ENCODE data around the gene SMIM20.

SMIM20 gene

DNA sequence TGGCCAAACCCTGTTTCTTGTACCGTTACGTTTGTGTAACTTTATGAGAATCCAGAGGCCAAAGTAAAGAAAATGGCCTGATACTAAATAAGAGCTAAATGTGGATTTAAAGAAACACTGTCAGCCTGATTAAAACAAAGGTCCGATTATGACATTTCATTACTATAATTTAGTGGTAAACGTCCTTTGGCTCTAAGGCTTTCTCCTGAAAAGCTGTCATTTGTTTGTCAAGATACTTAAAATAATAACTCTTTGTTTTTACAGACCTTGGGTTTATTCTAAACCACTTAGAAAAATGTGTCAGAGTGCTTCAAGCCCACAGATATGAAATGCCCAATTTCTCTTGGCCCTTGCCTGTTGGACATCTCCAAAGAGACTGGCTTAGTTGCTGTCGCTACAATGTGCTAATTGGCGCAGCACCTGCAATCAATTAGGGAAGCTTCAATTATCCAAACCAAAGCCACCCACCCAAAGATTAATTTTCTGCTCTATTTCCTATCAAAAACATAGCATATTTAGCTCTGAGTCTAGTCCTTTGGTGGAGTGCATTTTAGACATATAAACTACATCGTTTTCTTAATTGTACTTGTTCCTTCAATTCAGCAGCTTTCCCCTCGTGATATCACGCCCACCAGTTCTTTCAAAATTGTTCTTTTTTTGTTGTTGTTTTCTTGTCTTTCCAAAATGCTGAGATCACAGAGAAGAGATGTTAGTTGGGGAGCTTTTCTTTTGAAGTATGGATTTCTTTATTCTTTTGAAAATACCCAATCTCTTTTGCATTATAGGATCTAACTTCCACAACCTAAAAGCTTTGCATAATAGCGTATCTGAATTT lies 13.6 kb downstream of the SMIM20 start:
- TF ChIP-seq CTCF (IDR thresholded peaks at IDR 0.05; ENCODE audit: low read depth, low read length), result no peak
- no peak for TF ChIP-seq EZH2phosphoT487 (IDR thresholded peaks at IDR 0.05; ENCODE audit: low read depth)
- no peak overlapping the region for H2AFZ ChIP-seq (ENCODE audit: low read depth, low read length)
- H3K36me3 ChIP-seq (replicated peaks; ENCODE audit: low read depth, low read length), result peaks cover 6% of the 10 kb centered on the region
- H3K27ac ChIP-seq (ENCODE audit: low read length), result no peak overlapping the region
- H4K20me1 ChIP-seq (ENCODE audit: insufficient read depth, low read length), result no peaks in the 10 kb centered on the region
- no peaks in the 10 kb centered on the region for H3K79me2 ChIP-seq (ENCODE audit: low read length)
- H3K9ac ChIP-seq (ENCODE audit: low read length), result no peak overlapping the region
- H3K9me3 ChIP-seq (ENCODE audit: insufficient read depth, low read length), result no peaks in the 10 kb centered on the region
- H3K4me1 ChIP-seq (ENCODE audit: low read length), result peaks cover 12% of the 10 kb centered on the region
- no peak overlapping the region for H3K4me3 ChIP-seq (ENCODE audit: low read length)
- no peak overlapping the region for H3K4me2 ChIP-seq (ENCODE audit: low read length)
- H3K27me3 ChIP-seq (ENCODE audit: low read depth, low read length), result no peaks in the 10 kb centered on the region

DNA sequence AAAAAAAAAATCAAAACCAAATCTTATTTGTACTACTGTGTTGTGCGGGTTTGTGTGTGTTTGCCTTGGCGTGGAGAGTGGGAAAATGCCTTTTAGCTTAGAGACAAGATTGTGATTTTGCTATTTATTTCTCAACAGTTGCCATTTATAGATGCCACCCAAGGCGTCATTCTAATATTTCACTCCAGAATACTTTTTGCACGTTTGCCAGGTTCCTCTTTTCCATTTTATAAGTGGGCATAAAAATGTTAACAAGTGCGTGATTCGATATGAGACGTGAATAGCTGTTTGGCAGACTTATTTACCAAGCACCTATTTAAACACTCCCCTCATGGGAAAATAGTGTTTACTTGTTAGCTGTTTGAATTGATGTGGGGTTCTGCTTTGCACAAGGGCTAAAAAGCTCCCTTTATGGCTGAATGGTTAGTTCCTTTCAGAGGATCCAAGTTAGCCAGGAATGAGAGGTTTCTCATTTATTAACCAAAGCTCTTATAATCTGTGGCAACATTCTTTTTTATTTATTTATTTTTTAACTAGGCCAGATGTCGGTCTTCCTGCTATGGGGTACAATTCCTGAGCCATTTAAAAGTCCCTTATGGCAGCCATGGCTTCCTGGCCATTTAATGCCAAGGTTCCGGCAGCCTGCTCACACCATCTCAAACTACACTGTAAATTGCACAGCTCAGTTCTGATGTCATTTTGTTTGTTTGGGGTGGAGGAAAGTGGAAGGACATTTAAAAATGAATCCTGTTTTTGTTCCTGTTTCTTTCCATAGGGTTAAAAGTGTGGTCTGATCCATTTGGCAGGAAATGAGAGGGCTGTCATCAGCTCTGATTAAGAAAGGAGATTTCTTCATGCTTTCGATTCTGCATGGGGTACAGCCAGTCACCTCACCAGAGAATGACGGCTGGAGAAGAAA lies 14.6 kb downstream of the SMIM20 start:
- no peak overlapping the region for H3K4me3 ChIP-seq (ENCODE audit: low read length)
- no peak overlapping the region for H3K9ac ChIP-seq (ENCODE audit: low read length)
- peaks cover 16% of the 10 kb centered on the region for H3K4me1 ChIP-seq (ENCODE audit: low read length)
- H3K27me3 ChIP-seq (ENCODE audit: low read depth, low read length), result no peaks in the 10 kb centered on the region
- no peaks in the 10 kb centered on the region for H3K9me3 ChIP-seq (ENCODE audit: insufficient read depth, low read length)
- no peak overlapping the region for H2AFZ ChIP-seq (ENCODE audit: low read depth, low read length)
- TF ChIP-seq CTCF (IDR thresholded peaks at IDR 0.05; ENCODE audit: low read depth, low read length) (no peak), EZH2phosphoT487 (IDR thresholded peaks at IDR 0.05; ENCODE audit: low read depth) (no peak)
- no peak overlapping the region for H3K4me2 ChIP-seq (ENCODE audit: low read length)
- no peak overlapping the region for H3K27ac ChIP-seq (ENCODE audit: low read length)
- no peaks in the 10 kb centered on the region for H3K79me2 ChIP-seq (ENCODE audit: low read length)
- H4K20me1 ChIP-seq (ENCODE audit: insufficient read depth, low read length), result no peaks in the 10 kb centered on the region
- peaks cover 6% of the 10 kb centered on the region for H3K36me3 ChIP-seq (replicated peaks; ENCODE audit: low read depth, low read length)

DNA sequence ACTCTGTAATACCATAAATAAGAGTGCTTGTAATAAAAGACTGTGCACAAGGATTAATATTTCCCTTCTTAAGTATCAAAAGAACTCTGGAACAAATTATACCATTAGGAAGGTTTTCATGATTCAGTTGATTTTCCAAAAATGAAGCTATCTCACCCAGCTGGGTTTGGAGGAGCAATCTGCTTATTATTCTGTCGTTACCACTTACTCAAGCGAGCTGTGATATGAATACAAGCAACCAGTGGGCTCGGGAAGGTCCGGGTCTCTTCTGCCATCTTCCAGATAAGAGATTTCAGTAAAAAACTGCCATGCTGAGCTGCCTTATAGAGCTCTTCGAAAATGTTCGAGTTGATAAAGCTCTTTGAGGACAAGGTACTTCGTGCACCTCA lies 15.3 kb downstream of the SMIM20 start:
- no peaks in the 10 kb centered on the region for H3K27me3 ChIP-seq (ENCODE audit: low read depth, low read length)
- H3K9me3 ChIP-seq (ENCODE audit: insufficient read depth, low read length), result no peaks in the 10 kb centered on the region
- H3K4me2 ChIP-seq (ENCODE audit: low read length), result no peak overlapping the region
- H4K20me1 ChIP-seq (ENCODE audit: insufficient read depth, low read length), result no peaks in the 10 kb centered on the region
- no peak overlapping the region for H2AFZ ChIP-seq (ENCODE audit: low read depth, low read length)
- H3K36me3 ChIP-seq (replicated peaks; ENCODE audit: low read depth, low read length), result peaks cover 6% of the 10 kb centered on the region
- no peak overlapping the region for H3K4me3 ChIP-seq (ENCODE audit: low read length)
- H3K27ac ChIP-seq (ENCODE audit: low read length), result no peak overlapping the region
- no peaks in the 10 kb centered on the region for H3K79me2 ChIP-seq (ENCODE audit: low read length)
- TF ChIP-seq CTCF (IDR thresholded peaks at IDR 0.05; ENCODE audit: low read depth, low read length), result no peak
- no peak for TF ChIP-seq EZH2phosphoT487 (IDR thresholded peaks at IDR 0.05; ENCODE audit: low read depth)
- no peak overlapping the region for H3K9ac ChIP-seq (ENCODE audit: low read length)
- peaks cover 16% of the 10 kb centered on the region for H3K4me1 ChIP-seq (ENCODE audit: low read length)

DNA sequence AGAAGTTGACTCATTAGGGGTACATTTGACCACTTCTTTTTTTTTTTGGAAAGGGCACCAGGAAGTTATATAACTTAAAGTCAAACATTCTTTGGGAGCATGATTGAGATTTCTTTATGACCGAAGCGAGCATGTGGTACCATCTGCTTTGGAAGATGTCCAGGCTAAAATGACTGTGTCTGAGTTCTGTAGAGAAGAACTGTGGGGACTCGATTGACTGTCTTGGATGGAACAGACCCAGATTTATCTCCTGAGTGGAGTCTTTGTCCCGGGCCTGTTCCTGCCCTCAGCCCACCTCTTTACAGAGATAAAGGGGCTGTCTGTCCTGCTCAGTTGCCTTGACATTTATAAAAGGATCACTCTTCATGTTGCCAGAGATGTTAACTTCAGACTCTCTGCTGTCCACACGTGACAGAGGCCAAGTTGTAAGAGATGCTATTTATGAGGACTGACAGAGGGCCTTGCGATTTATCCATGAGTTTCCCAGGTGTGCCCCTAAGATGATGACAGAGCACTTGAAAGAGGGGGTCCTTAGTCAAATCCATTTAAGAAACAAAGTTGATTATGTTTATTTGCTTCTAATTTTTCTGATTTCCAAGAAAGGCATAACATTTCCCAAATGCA lies 16.8 kb downstream of the SMIM20 start:
- no peak overlapping the region for H3K4me2 ChIP-seq (ENCODE audit: low read length)
- TF ChIP-seq CTCF (IDR thresholded peaks at IDR 0.05; ENCODE audit: low read depth, low read length), result no peak
- TF ChIP-seq EZH2phosphoT487 (IDR thresholded peaks at IDR 0.05; ENCODE audit: low read depth), result no peak
- peaks cover 6% of the 10 kb centered on the region for H3K36me3 ChIP-seq (replicated peaks; ENCODE audit: low read depth, low read length)

More for the DNA sequence above, 16.8 kb downstream of the SMIM20 start:
- Histone ChIP-seq H3K79me2 (ENCODE audit: low read length) (no peaks in the 10 kb centered on the region), H3K4me3 (ENCODE audit: low read length) (no peak overlapping the region), H3K9ac (ENCODE audit: low read length) (no peak overlapping the region), H4K20me1 (ENCODE audit: insufficient read depth, low read length) (no peaks in the 10 kb centered on the region), H3K27me3 (ENCODE audit: low read depth, low read length) (peaks cover 12% of the 10 kb centered on the region), H3K4me1 (ENCODE audit: low read length) (peaks cover 12% of the 10 kb centered on the region), H2AFZ (ENCODE audit: low read depth, low read length) (no peak overlapping the region), H3K27ac (ENCODE audit: low read length) (no peak overlapping the region), H3K9me3 (ENCODE audit: insufficient read depth, low read length) (no peaks in the 10 kb centered on the region)
